MG63 (cell line): ENCODE results near the gene PRDX3. TPM values are rescaled to one million over a fixed set of nuclear protein-coding genes. Genes with fewer than 3 reads are reported as not detected.
"Not testable (repeated sequence)": the region's sequence is repeated elsewhere in the genome, so short reads cannot be mapped to it uniquely, and the experiment has no call there.

Experiments used
- DNase-seq: peaks from one replicate; pipeline ENCODE4 v3.0.0-alpha.2; 2020
- H3K27me3 ChIP-seq: fragments of 250-450 bp; sonication (Bioruptor Pico); 2 replicates; pipeline ENCODE4 v1.5.1; 2020; ENCODE audit warnings: mild to moderate bottlenecking, moderate library complexity
- H3K36me3 ChIP-seq: fragments of 250-450 bp; sonication (Bioruptor Pico); 2 replicates; pipeline ENCODE4 v1.5.1; 2020; ENCODE audit warnings: mild to moderate bottlenecking, moderate library complexity
- H3K4me3 ChIP-seq: fragments of 250-450 bp; sonication (Bioruptor Pico); 2 replicates; pipeline ENCODE4 v1.5.1; 2020; ENCODE audit warnings: mild to moderate bottlenecking, moderate library complexity
- H3K9me3 ChIP-seq: fragments of 250-450 bp; sonication (Bioruptor Pico); 2 replicates; pipeline ENCODE4 v1.5.1; 2020; ENCODE audit warnings: mild to moderate bottlenecking, moderate library complexity
- total RNA-seq: library from RNA; depleted of rRNA; stranded (reverse); fragments of >200 nt; shearing (Covaris generic); gene quantifications from 2 replicates; pipeline ENCODE4 v1.2.3, GENCODE V29; 2014; ENCODE audit warnings: low replicate concordance

PRDX3 gene
- total RNA-seq, 1 experiment from 2014 or later: 203 TPM

- Histone ChIP-seq H3K27me3 (no peaks in the 10 kb centered on the region), H3K36me3 (peaks cover 33% of the 10 kb centered on the region), H3K4me3 (no peak overlapping the region), H3K9me3 (no peaks in the 10 kb centered on the region)
- DNase-seq: no peak
These were observed 28.9 kb downstream of the PRDX3 start for GRCh38 chr10:119149729-119150128.

GRCh38 chr10:119149157-119149556, 29.5 kb downstream of the PRDX3 start:
- Histone ChIP-seq H3K4me3 (no peak overlapping the region), H3K36me3 (peaks cover 28% of the 10 kb centered on the region), H3K9me3 (no peaks in the 10 kb centered on the region), H3K27me3 (no peaks in the 10 kb centered on the region)
- DNase-seq: no peak

GRCh38 chr10:119143657-119144056, 35.0 kb downstream of the PRDX3 start:
- no peaks in the 10 kb centered on the region for H3K9me3 ChIP-seq
- no peak for DNase-seq
- H3K4me3 ChIP-seq: no peak overlapping the region

GRCh38 chr10:119140603-119141245, 37.9 kb downstream of the PRDX3 start:
- no peaks in the 10 kb centered on the region for H3K9me3 ChIP-seq
- peaks cover 6% of the 10 kb centered on the region for H3K36me3 ChIP-seq
- no peak for DNase-seq
- H3K4me3 ChIP-seq: no peak overlapping the region
- H3K27me3 ChIP-seq: no peaks in the 10 kb centered on the region

More at GRCh38 chr10:119143657-119144056, 35.0 kb downstream of the PRDX3 start:
- Histone ChIP-seq H3K36me3 (peaks cover 16% of the 10 kb centered on the region), H3K27me3 (no peaks in the 10 kb centered on the region)

GRCh38 chr10:119139464-119140067, 39.0 kb downstream of the PRDX3 start:
- no peak overlapping the region for H3K4me3 ChIP-seq
- DNase-seq: peak; percentile 16

GRCh38 chr10:119138346-119139306, 40.0 kb downstream of the PRDX3 start:
- no peak for DNase-seq
- Histone ChIP-seq H3K36me3 (peaks cover 10% of the 10 kb centered on the region), H3K4me3 (no peak overlapping the region), H3K27me3 (no peaks in the 10 kb centered on the region), H3K9me3 (no peaks in the 10 kb centered on the region)

More at GRCh38 chr10:119139464-119140067, 39.0 kb downstream of the PRDX3 start:
- H3K9me3 ChIP-seq: no peaks in the 10 kb centered on the region
- H3K27me3 ChIP-seq: no peaks in the 10 kb centered on the region
- peaks cover 9% of the 10 kb centered on the region for H3K36me3 ChIP-seq

- H3K36me3 ChIP-seq: peaks cover 16% of the 10 kb centered on the region
- H3K4me3 ChIP-seq, H3K9me3 ChIP-seq, H3K27me3 ChIP-seq, DNase-seq: not testable (repeated sequence)
These were observed 40.7 kb downstream of the PRDX3 start for GRCh38 chr10:119137878-119138277.

- Histone ChIP-seq H3K9me3 (no peaks in the 10 kb centered on the region), H3K27me3 (no peaks in the 10 kb centered on the region), H3K4me3 (no peak overlapping the region), H3K36me3 (peaks cover 33% of the 10 kb centered on the region)
- no peak for DNase-seq
These were observed 42.5 kb downstream of the PRDX3 start for GRCh38 chr10:119136084-119136483.

GRCh38 chr10:119135513-119135881, 43.1 kb downstream of the PRDX3 start:
- H3K9me3 ChIP-seq: no peaks in the 10 kb centered on the region
- H3K4me3 ChIP-seq: no peak overlapping the region
- peaks cover 39% of the 10 kb centered on the region for H3K36me3 ChIP-seq
- DNase-seq: no peak
- no peaks in the 10 kb centered on the region for H3K27me3 ChIP-seq

- peaks cover 48% of the 10 kb centered on the region for H3K36me3 ChIP-seq
- H3K9me3 ChIP-seq: no peaks in the 10 kb centered on the region
- no peaks in the 10 kb centered on the region for H3K27me3 ChIP-seq
- DNase-seq: no peak
- no peak overlapping the region for H3K4me3 ChIP-seq
These were observed 44.7 kb downstream of the PRDX3 start for GRCh38 chr10:119133949-119134348.

- H3K36me3 ChIP-seq: peaks cover 52% of the 10 kb centered on the region
- H3K9me3 ChIP-seq: no peaks in the 10 kb centered on the region
- no peaks in the 10 kb centered on the region for H3K27me3 ChIP-seq
- no peak for DNase-seq
- no peak overlapping the region for H3K4me3 ChIP-seq
These were observed 45.9 kb downstream of the PRDX3 start for GRCh38 chr10:119132521-119133345.

GRCh38 chr10:119131512-119132240, 46.9 kb downstream of the PRDX3 start:
- Histone ChIP-seq H3K27me3 (no peaks in the 10 kb centered on the region), H3K9me3 (no peaks in the 10 kb centered on the region), H3K36me3 (peaks cover 54% of the 10 kb centered on the region), H3K4me3 (peak overlapping the region; percentile 24)
- DNase-seq: no peak

- H3K9me3 ChIP-seq: no peaks in the 10 kb centered on the region
- H3K4me3 ChIP-seq: no peak overlapping the region
- no peak for DNase-seq
- peaks cover 59% of the 10 kb centered on the region for H3K36me3 ChIP-seq
- no peaks in the 10 kb centered on the region for H3K27me3 ChIP-seq
These were observed 48.9 kb downstream of the PRDX3 start for GRCh38 chr10:119129721-119130120.

- Histone ChIP-seq H3K9me3 (no peaks in the 10 kb centered on the region), H3K36me3 (peaks cover 37% of the 10 kb centered on the region), H3K4me3 (no peak overlapping the region), H3K27me3 (no peaks in the 10 kb centered on the region)
- no peak for DNase-seq
These were observed 52.7 kb downstream of the PRDX3 start for GRCh38 chr10:119125942-119126341.

GRCh38 chr10:119120875-119121274, 57.7 kb downstream of the PRDX3 start:
- Histone ChIP-seq H3K4me3 (no peak overlapping the region), H3K27me3 (no peaks in the 10 kb centered on the region), H3K36me3 (peaks cover 36% of the 10 kb centered on the region), H3K9me3 (no peaks in the 10 kb centered on the region)
- no peak for DNase-seq

- Histone ChIP-seq H3K27me3 (no peaks in the 10 kb centered on the region), H3K9me3 (no peaks in the 10 kb centered on the region), H3K4me3 (no peak overlapping the region), H3K36me3 (peaks cover 32% of the 10 kb centered on the region)
- DNase-seq: no peak
These were observed 58.2 kb downstream of the PRDX3 start for GRCh38 chr10:119120413-119120867.
